Measurements from ENCODE around the gene PDSS2. TPM values are rescaled to one million over a fixed set of nuclear protein-coding genes. Genes with fewer than 3 reads are reported as not detected.
"Not testable (repeated sequence)": the region's sequence is repeated elsewhere in the genome, so short reads cannot be mapped to it uniquely, and the experiment has no call there.

Gene PDSS2
- total RNA-seq, 1 experiment from 2014 or later: 12.5 TPM

DNA sequence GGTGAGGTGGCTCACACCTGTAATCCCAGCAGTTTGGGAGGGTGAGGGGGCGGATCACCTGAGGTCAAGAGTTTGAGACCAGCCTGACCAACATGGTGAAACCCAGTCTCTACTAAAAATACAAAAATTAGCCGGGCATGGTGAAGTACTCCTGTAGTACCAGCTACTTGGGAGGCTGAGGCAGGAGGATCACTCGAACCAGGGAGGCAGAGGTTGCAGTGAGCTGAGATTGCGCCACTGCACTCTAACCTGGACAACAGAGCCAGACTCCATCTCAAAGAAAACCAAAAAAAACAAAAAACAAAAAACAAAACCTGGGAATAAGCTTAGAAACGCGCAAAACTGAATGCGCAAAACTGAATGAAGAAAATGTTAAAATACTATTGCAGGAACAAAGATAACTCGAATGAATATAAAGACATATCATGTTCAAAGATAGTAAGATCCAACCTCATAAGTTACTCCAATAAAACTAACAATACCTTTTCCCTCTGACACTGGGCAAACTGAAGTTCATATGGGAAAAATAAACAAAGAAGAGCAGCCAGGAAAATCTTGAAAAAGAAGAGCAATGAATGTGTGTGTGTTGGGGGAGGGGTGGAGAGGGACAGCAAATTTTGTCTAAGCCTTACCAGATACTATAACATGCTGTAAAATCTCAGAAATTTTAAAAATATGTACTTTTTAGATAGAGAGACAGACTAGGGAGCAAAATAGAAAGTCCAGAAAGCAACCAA lies 243.0 kb downstream of the PDSS2 start:
- H3K36me3 ChIP-seq (replicated peaks; ENCODE audit: control insufficient read depth, insufficient read depth, low read length): no peaks in the 10 kb centered on the region
- no peak for DNase-seq
- no peak overlapping the region for H3K4me3 ChIP-seq (ENCODE audit: insufficient read depth, low read depth, low read length)
- H3K27me3 ChIP-seq (ENCODE audit: control insufficient read depth, insufficient read depth, low read length): no peaks in the 10 kb centered on the region

DNA sequence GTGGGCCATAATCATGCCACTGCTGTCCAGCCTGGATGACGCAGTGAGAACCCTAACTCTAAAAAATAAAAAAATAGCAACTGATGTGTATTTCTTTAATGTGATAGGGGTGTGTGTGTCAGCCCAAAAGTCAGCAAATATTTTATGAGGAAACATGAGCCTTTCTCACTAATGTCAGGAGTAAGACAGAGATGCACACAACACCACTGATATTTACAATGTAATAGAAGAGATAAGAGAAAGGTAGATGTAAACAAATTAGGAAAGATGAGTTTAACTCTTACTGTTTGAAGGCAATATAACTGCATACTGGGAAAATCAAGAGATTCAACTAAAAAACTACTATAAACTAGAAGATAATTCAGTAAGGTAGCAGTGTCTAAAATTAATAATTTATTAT lies 244.0 kb downstream of the PDSS2 start:
- Histone ChIP-seq H3K27me3 (ENCODE audit: control insufficient read depth, insufficient read depth, low read length) (no peaks in the 10 kb centered on the region), H3K4me3 (ENCODE audit: insufficient read depth, low read depth, low read length) (no peak overlapping the region), H3K36me3 (replicated peaks; ENCODE audit: control insufficient read depth, insufficient read depth, low read length) (no peaks in the 10 kb centered on the region)
- DNase-seq: no peak

DNA sequence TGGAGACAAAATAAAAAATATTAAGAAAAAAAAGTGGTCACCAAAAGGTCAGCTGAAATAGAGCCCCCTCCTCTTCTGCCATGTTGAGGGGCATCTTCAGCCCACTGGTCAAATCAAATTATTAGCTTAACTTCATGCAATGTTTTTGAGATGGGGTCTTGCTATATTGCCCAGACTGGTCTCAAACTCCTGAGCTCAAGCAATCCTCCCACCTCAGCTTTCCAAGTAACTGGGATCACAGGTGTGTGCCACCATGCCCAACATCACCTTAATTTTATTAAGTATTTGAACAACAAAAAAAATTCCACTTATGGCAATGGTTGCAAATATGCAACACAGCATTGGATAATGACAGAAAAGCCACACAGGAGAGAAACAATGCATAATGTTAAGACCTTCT lies 244.7 kb downstream of the PDSS2 start:
- DNase-seq: no peak
- no peaks in the 10 kb centered on the region for H3K36me3 ChIP-seq (replicated peaks; ENCODE audit: control insufficient read depth, insufficient read depth, low read length)
- no peak overlapping the region for H3K4me3 ChIP-seq (ENCODE audit: insufficient read depth, low read depth, low read length)
- H3K27me3 ChIP-seq (ENCODE audit: control insufficient read depth, insufficient read depth, low read length): no peaks in the 10 kb centered on the region

DNA sequence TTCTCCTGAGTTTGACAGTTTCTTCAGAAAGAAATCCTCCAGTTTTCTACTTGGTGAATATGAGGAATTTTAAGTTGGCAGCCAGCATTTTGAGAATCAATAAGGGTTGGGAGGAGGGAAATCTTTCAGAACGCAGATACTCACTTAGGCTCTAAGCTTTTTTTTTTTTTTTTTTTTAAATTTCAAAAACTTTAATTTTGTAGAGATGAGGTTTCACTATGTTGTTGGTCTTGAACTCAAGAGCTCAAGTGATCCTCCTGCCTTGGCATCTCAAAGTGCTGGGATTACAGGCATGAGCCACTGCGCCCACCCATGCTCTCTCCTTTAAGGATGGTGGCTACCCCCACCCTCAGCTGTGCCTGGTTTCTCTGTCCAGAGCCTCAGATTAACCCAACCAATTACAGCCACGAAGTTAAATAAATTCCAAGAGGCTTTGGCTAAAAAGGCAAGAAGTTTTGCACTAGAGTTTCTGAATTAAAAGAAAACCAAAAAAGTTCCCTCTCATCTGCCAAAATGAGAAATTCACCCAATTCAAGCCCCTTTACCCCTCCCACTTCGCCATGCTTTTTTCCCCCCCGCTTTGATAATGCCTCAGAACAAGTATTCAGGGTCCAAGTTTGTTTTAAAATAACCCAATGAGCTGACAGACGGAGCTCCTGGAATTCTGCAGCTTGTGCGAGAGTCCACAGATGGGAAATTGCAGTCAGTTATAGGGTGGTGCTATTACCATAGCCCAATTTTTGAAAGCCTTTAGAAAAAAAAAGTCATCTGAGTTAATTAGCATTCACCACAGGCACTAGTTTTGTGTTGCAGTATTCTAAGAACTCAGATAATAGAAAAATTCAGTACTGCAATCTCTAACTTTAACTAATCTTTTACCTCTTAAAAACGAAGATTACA lies 249.7 kb downstream of the PDSS2 start:
- DNase-seq: no peak
- Histone ChIP-seq H3K27me3 (ENCODE audit: control insufficient read depth, insufficient read depth, low read length) (no peaks in the 10 kb centered on the region), H3K4me3 (ENCODE audit: insufficient read depth, low read depth, low read length) (no peak overlapping the region), H3K36me3 (replicated peaks; ENCODE audit: control insufficient read depth, insufficient read depth, low read length) (no peaks in the 10 kb centered on the region)

DNA sequence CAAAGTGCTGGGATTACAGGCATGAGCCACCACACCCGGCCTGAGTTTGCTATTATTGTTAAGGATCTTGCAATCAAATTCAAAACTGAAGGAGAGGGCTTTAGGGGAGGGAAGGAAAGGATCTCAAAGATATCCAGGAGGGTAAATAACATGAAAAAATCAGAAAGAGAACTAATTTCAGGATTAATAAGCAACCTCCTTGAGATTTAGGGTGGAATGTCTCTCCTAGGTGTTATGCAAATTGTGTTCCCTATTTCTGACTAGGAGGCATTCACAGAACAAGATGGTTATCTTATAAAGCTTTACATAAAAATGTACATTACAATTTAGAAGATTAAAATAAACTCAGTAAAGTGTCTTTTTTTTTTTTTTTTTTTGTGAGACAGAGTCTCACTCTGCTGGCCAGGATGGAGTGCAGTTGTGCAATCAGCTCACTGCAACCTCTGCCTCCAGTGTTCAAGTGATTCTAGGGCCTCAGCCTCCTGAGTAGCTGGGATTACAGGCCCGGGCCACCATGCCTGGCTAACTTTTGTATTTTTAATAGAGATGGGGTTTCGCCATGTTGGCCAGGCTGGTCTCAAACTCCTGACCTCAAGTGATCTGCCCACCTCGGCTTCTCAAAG lies 252.0 kb downstream of the PDSS2 start:
- no peak for DNase-seq
- Histone ChIP-seq H3K27me3 (ENCODE audit: control insufficient read depth, insufficient read depth, low read length) (no peaks in the 10 kb centered on the region), H3K36me3 (replicated peaks; ENCODE audit: control insufficient read depth, insufficient read depth, low read length) (no peaks in the 10 kb centered on the region), H3K4me3 (ENCODE audit: insufficient read depth, low read depth, low read length) (no peak overlapping the region)

DNA sequence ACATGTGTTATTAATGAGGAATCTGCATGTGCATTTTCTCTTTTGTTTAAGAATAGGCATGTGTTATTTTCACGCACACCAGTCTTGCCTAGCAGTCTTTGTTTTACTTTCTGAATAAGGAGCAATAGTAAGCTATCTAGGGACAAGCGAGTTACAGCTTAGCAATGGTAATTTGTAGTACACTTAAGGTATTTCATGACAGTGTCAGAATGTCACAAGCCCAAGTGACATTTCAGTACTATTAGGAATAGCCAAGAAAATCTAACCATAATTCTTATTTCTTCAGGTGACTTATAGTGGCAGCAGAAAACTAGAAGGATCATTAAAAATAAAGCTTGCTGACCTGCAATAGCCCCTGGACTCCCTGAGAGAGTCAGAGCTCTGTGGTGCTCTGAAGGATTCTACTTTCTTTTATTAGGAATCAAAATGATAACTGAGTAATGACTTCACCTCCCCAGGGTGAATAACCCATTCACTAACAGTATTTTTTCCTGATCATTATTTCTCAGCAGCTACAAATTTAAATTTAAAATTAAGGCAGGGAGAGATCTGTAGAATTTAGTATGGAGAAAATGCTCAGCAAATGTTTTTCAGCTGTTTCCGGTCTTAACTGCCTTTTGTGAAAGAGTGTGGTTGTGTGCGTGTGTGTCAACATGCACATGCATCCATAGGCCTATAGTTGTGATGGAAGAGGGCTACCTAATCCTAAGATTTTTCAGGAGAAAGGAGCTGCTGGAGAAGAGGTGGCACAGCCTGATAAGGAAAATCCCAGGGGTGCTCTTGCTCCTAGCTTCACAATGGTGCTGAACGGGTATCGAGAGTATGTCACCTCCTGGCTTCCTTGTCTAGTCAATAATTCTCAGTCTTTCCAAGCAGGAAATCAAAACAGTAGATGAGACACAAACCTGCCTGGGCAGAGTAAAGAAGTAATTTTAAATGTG lies 254.0 kb downstream of the PDSS2 start:
- no peaks in the 10 kb centered on the region for H3K36me3 ChIP-seq (replicated peaks; ENCODE audit: control insufficient read depth, insufficient read depth, low read length)
- no peaks in the 10 kb centered on the region for H3K27me3 ChIP-seq (ENCODE audit: control insufficient read depth, insufficient read depth, low read length)
- no peak overlapping the region for H3K4me3 ChIP-seq (ENCODE audit: insufficient read depth, low read depth, low read length)
- no peak for DNase-seq

DNA sequence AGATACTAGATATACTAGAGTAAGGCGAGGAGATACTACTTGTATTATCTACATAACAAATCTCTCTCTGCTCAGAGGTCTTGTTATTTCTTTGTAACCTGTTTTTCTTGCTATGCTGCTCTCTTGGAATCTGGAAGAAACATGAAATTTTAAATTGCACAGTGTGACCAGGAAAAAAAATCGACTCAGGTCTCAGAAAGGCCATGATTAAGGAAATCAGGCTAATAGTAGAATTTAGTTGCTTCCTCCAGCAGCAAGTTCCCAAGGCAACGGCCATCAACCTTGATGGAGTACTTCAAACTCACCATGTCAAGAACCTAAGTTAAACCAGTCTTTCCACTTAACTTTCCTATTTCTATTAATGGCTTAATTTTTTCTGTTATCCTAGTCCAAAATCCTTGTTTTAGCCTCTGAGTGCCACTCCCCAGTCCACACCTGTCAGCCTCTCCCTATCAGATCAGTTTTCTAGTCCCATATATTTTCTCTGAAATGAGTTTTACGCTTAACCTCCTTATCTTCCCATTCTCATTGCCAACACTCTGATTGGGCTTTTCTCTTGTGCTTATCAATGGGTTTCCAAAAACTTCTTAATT lies 256.4 kb downstream of the PDSS2 start:
- Histone ChIP-seq H3K4me3 (ENCODE audit: insufficient read depth, low read depth, low read length) (no peak overlapping the region), H3K36me3 (replicated peaks; ENCODE audit: control insufficient read depth, insufficient read depth, low read length) (no peaks in the 10 kb centered on the region), H3K27me3 (ENCODE audit: control insufficient read depth, insufficient read depth, low read length) (no peaks in the 10 kb centered on the region)
- no peak for DNase-seq

DNA sequence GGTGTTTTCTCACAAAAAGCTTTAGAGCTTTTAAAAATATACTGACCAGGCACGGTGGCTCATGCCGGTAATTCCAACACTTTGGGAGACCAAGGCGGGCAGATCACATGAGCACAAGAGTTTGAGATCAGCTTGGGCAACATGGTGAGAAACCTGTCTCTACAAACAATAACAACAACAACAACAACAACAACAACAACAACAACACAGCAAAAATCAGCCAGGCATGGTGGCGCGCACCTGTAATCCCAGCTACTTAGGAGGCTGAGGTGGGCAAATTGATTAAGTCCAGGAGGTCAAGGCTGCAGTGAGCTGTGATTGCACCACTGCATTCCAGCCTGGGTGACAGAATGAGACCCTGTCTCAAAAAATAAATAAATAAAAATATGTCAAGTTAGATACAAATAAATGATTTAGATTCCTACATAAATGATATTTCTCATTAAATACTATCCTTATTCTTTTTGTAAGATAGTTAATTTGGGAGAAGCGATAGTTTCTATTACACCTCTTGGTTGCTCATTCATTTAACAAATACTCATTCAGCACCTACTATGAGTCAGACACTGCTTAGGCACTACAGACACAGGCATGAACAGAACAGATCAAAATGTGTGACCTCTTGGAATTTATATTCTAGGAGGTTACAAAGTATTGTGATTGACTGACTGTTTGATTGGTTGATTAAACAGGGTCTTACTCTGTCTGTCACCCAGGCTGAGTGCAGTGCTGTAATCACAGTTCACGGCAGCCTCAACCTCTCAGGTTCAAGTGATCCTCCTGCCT lies 260.5 kb downstream of the PDSS2 start:
- DNase-seq: no peak
- H3K36me3 ChIP-seq (replicated peaks; ENCODE audit: control insufficient read depth, insufficient read depth, low read length): no peaks in the 10 kb centered on the region
- no peaks in the 10 kb centered on the region for H3K27me3 ChIP-seq (ENCODE audit: control insufficient read depth, insufficient read depth, low read length)
- H3K4me3 ChIP-seq (ENCODE audit: insufficient read depth, low read depth, low read length): no peak overlapping the region

DNA sequence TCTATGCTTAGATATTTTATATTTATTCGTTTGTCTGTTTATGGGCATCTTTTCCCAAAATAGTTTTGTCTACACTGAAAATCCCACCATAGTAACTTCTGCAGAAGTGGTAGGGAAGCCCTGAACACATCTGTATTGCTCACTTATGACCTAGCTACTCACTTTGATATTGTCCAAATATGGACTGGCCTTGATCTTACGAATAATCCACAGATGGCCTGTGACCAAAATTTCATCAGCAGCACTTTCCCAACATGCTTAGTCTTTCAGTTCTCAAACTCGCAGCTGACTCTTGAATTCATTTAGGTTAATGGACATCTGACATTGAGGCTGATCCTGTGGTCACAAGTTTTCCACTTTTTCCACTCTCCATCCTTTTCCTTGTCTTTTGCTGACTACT lies 263.2 kb downstream of the PDSS2 start:
- Histone ChIP-seq H3K4me3 (ENCODE audit: insufficient read depth, low read depth, low read length) (no peak overlapping the region), H3K36me3 (replicated peaks; ENCODE audit: control insufficient read depth, insufficient read depth, low read length) (no peaks in the 10 kb centered on the region), H3K27me3 (ENCODE audit: control insufficient read depth, insufficient read depth, low read length) (no peaks in the 10 kb centered on the region)
- DNase-seq: no peak

DNA sequence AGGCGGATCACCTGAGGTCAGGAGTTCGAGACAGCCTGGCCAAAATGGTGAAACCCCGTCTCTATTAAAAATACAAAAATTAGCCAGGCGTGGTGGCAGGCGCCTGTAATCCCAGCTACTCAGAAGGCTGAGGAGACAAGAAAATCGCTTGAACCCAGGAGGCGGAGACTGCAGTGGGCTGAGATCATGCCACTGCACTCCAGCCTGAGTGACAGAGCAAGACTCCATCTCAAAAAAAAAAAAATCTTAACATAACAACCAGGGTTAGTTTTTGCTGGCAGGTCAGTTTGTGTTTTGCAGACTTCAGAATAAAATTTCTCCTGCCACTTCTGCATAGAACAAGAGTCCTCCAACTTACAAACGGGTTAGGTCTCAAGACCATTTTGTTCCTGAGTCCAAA lies 264.6 kb downstream of the PDSS2 start:
- H3K4me3 ChIP-seq (ENCODE audit: insufficient read depth, low read depth, low read length); H3K36me3 ChIP-seq (replicated peaks; ENCODE audit: control insufficient read depth, insufficient read depth, low read length); DNase-seq; H3K27me3 ChIP-seq (ENCODE audit: control insufficient read depth, insufficient read depth, low read length): not testable (repeated sequence)

DNA sequence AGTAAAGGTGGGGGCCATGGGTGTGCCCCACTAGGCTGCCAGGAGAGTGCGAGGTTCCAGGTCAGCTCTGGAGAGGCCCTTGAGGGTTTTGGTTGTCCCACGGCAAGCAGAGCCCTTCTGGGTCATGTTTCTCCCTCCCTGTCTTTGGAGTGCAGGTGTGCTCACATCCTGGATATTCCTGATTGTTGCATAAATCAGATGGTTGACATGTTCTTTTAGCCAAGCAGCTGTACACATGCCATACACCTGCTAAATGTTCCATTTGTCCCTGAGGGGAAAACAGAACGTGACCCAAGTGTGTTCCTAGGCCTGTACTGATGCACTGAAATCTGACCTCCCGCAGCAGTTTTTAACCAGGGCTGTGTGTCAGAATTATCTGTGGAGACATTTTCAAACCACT lies 266.5 kb downstream of the PDSS2 start:
- Histone ChIP-seq H3K27me3 (ENCODE audit: control insufficient read depth, insufficient read depth, low read length) (no peaks in the 10 kb centered on the region), H3K4me3 (ENCODE audit: insufficient read depth, low read depth, low read length) (no peak overlapping the region), H3K36me3 (replicated peaks; ENCODE audit: control insufficient read depth, insufficient read depth, low read length) (no peaks in the 10 kb centered on the region)
- DNase-seq: no peak

DNA sequence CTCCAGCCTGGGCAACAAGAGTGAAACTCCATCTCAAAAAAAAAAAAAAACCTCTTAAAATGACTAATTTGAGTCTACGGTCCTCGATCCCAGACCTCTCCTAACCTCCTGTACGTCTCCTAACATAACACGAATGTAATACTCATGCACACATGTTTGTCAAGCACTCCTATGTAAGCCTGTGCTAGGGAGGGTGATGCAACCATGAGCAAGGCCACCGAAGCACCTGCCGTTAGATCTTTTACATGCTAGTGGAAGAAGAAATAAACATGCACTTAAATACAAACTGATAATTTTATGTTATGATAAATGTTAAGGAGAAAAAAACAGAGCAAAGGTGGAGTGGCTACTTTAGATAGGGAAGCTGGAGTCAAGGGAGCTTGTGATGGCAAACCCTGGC lies 271.7 kb downstream of the PDSS2 start:
- no peak for DNase-seq
- Histone ChIP-seq H3K36me3 (replicated peaks; ENCODE audit: control insufficient read depth, insufficient read depth, low read length) (no peaks in the 10 kb centered on the region), H3K27me3 (ENCODE audit: control insufficient read depth, insufficient read depth, low read length) (no peaks in the 10 kb centered on the region), H3K4me3 (ENCODE audit: insufficient read depth, low read depth, low read length) (no peak overlapping the region)

DNA sequence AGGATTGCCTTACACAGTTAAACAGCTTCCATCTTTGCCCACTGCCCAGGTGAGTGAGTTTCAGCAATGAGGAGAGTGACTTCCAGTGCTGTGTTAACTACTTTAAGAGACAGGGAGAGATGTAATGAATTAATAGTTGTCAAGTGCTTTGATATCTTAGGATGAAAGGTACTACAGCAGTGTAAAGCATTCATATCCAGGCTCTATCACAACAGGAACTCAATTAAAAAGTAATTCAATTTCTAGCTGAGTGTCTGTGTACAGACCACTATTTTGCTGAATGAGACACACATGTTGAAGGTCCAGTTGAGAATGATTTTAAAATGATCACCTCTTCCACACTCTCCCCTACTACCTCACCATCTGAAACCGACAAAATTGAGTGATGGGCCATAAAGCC lies 273.3 kb downstream of the PDSS2 start:
- Histone ChIP-seq H3K27me3 (ENCODE audit: control insufficient read depth, insufficient read depth, low read length) (no peaks in the 10 kb centered on the region), H3K4me3 (ENCODE audit: insufficient read depth, low read depth, low read length) (no peak overlapping the region), H3K36me3 (replicated peaks; ENCODE audit: control insufficient read depth, insufficient read depth, low read length) (no peaks in the 10 kb centered on the region)
- no peak for DNase-seq
